Calu3 (cell line): ENCODE data around the gene EGFL7. TPM values are rescaled to one million over a fixed set of nuclear protein-coding genes. Genes with fewer than 3 reads are reported as not detected.

ENCODE experiments used
- Bru-seq: library from RNA; stranded (reverse); fragments of 400-500 nt; gene quantifications from one replicate; lab custom pipeline; 2021; lab: Mats Ljungman, UMichigan
- BruChase-seq, 2 experiments: library from RNA; stranded (reverse); fragments of 400-500 nt; gene quantifications; one replicate each; lab custom pipeline; 2021; lab: Mats Ljungman, UMichigan
- BruUV-seq: library from RNA; stranded (reverse); fragments of 400-500 nt; replicated peaks from 2 replicates; lab custom pipeline; 2021; lab: Mats Ljungman, UMichigan
- CTCF ChIA-PET: fragments of 300-600 bp; sonication (Branson Sonifier 250); formaldehyde crosslinking; loops from one replicate; lab custom pipeline; 2022; ENCODE audit warnings: antibody characterized with exemption; lab: Charles Lee
- DNase-seq: peaks from one replicate; pipeline ENCODE4 v3.0.0; 2022
- H3K27ac Mint-ChIP-seq: one replicate; pipeline ENCODE4 v1.8.0; 2022; ENCODE audit warnings: mixed read lengths; ENCODE audit not compliant: unreplicated experiment
- H3K27me3 Mint-ChIP-seq: one replicate; pipeline ENCODE4 v1.8.0; 2022; ENCODE audit warnings: mixed read lengths; ENCODE audit not compliant: unreplicated experiment
- H3K36me3 Mint-ChIP-seq: one replicate; pipeline ENCODE4 v1.8.0; 2022; ENCODE audit warnings: mild to moderate bottlenecking, moderate library complexity, mixed read lengths; ENCODE audit not compliant: insufficient read depth, unreplicated experiment
- H3K4me1 Mint-ChIP-seq: one replicate; pipeline ENCODE4 v1.8.0; 2022; ENCODE audit warnings: mild to moderate bottlenecking, low read depth, mixed read lengths; ENCODE audit not compliant: unreplicated experiment
- H3K4me3 Mint-ChIP-seq: one replicate; pipeline ENCODE4 v1.8.0; 2022; ENCODE audit warnings: mild to moderate bottlenecking, low read depth, moderate library complexity, mixed read lengths; ENCODE audit not compliant: unreplicated experiment
- H3K9me3 Mint-ChIP-seq: one replicate; pipeline ENCODE4 v1.8.0; 2022; ENCODE audit warnings: low read depth, mixed read lengths; ENCODE audit not compliant: unreplicated experiment
- CTCF ChIP-seq: fragments of 200-600 bp; IDR thresholded peaks from one replicate; pipeline ENCODE4 v1.8.0; 2022; ENCODE audit warnings: antibody characterized with exemption; ENCODE audit not compliant: unreplicated experiment
- intact Hi-C: fragments of 100-400 bp; cut with micrococcal nuclease; formaldehyde crosslinking; loops from one replicate; pipeline ENCODE4 v1.10.0; 2022; ENCODE audit not compliant: unreplicated experiment
- long read RNA-seq: library from polyadenylated mRNA; stranded (forward); transcript quantifications from one replicate; pipeline ENCODE4 v2.0.0, GENCODE V29; 2022
- total RNA-seq: library from RNA; stranded (reverse); gene quantifications from 2 replicates; pipeline ENCODE4 v1.2.3, GENCODE V29; 2022

The EGFL7 gene
- total RNA-seq: 1.2 and 1.3 TPM in 2 replicates
- Bru-seq, nascent RNA: percentile 8 among the genes with signal in this experiment
- percentile 6 among the genes with signal in this experiment for BruChase-seq, experiment 1, labeled RNA remaining after a 6-hour chase
- BruChase-seq, experiment 2, labeled RNA remaining after a 2-hour chase: not detected
- long read RNA-seq, partial matches to known transcripts: 1 of 6 reads
- long read RNA-seq, other reads (novel, unspliced or antisense): 2 of 6 reads

- H3K36me3 Mint-ChIP-seq: no peaks in the 10 kb centered on the region
- CTCF ChIA-PET: no interaction called here
- DNase-seq: no peak
- no peak within 1 kb of the TSS for H3K27ac Mint-ChIP-seq
- H3K4me3 Mint-ChIP-seq: no peak within 1 kb of the TSS
- H3K27me3 Mint-ChIP-seq: peaks cover 23% of the 10 kb centered on the region
- TF ChIP-seq CTCF: no peak
- no TSS peak for BruUV-seq
- H3K9me3 Mint-ChIP-seq: no peaks in the 10 kb centered on the region
- intact Hi-C loops: no loop called here
- no peaks in the 10 kb centered on the region for H3K4me1 Mint-ChIP-seq
Observed at GRCh38 chr9:136662656-136663581, at the start of gene EGFL7. Gene EGFL7 (plus strand): TSS chr9:136662916. CDS start chr9:136668283, 5,367 bp downstream.

GRCh38 chr9:136613824-136614371 is 48.8 kb upstream of the EGFL7 start:
- intact Hi-C loops: no loop called here
- H3K9me3 Mint-ChIP-seq: no peaks in the 10 kb centered on the region
- peaks cover 7% of the 10 kb centered on the region for H3K4me1 Mint-ChIP-seq
- no peak overlapping the region for H3K4me3 Mint-ChIP-seq
- H3K27me3 Mint-ChIP-seq: peaks cover 35% of the 10 kb centered on the region
- CTCF ChIA-PET: no interaction called here
- BruUV-seq: no TSS peak
- TF ChIP-seq CTCF: no peak
- H3K27ac Mint-ChIP-seq: no peak overlapping the region
- H3K36me3 Mint-ChIP-seq: no peaks in the 10 kb centered on the region
- DNase-seq: no peak

- DNase-seq: no peak
- TF ChIP-seq CTCF: no peak
- intact Hi-C loops: no loop called here
- Mint-ChIP-seq H3K4me1 (peaks cover 7% of the 10 kb centered on the region), H3K4me3 (no peak overlapping the region), H3K27ac (no peak overlapping the region), H3K36me3 (no peaks in the 10 kb centered on the region), H3K9me3 (no peaks in the 10 kb centered on the region), H3K27me3 (peaks cover 35% of the 10 kb centered on the region)
- CTCF ChIA-PET: no interaction called here
- BruUV-seq: no TSS peak
Observed at GRCh38 chr9:136614372-136614922, 48.3 kb upstream of the EGFL7 start.

- BruUV-seq: no TSS peak
Observed at GRCh38 chr9:136614967-136615623, 47.6 kb upstream of the EGFL7 start.

More at GRCh38 chr9:136614967-136615623, 47.6 kb upstream of the EGFL7 start:
- peaks cover 38% of the 10 kb centered on the region for H3K27me3 Mint-ChIP-seq
- CTCF ChIA-PET: no interaction called here
- no peaks in the 10 kb centered on the region for H3K9me3 Mint-ChIP-seq
- no peak overlapping the region for H3K27ac Mint-ChIP-seq
- peaks cover 7% of the 10 kb centered on the region for H3K4me1 Mint-ChIP-seq
- no peak for TF ChIP-seq CTCF
- H3K36me3 Mint-ChIP-seq: no peaks in the 10 kb centered on the region
- intact Hi-C loops: no loop called here
- no peak for DNase-seq
- no peak overlapping the region for H3K4me3 Mint-ChIP-seq
